Measurements from ENCODE around the gene TPM4. TPM values are rescaled to one million over a fixed set of nuclear protein-coding genes. Genes with fewer than 3 reads are reported as not detected.

The TPM4 gene
- total and polyA plus RNA-seq, 2 of the 13 experiments (the other 11 are each of a cell fraction or from before 2014, with no cell fraction given), result 180 to 188 TPM

DNA sequence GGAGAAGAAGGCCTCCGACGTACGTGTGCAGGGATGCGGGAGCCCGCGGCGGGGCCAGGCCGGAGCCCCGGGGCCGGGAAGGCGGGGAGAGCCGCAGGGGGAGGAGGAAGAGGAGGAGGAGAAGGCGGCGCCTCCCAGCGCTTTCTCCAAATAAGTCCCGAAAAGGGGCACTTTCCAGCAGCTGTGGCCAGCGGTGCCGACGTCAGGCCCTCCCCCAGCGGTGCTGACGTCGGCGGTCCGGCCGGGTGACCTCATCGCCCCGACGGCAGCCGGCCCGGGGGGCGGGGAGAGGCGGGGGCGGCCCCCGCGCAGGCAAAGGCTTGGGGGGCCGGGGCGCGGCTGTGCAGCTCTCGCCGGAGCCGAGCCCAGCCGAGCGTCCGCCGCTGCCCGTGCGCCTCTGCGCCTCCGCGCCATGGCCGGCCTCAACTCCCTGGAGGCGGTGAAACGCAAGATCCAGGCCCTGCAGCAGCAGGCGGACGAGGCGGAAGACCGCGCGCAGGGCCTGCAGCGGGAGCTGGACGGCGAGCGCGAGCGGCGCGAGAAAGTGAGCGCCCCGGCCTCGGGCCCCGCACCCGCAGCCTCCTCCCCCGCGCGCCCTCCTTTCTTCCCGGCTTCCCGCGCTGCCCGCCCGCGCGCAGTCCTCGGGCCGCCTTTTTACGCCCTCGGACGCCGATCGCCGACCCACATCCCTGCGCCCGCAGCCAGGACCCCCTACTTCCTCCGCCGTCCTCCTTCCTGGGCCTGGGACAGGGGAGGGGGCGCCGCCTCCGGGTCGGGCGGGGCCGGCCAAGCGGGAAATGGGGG, at the start of gene TPM4 (continued):
- TF ChIP-seq, protein P1, sequence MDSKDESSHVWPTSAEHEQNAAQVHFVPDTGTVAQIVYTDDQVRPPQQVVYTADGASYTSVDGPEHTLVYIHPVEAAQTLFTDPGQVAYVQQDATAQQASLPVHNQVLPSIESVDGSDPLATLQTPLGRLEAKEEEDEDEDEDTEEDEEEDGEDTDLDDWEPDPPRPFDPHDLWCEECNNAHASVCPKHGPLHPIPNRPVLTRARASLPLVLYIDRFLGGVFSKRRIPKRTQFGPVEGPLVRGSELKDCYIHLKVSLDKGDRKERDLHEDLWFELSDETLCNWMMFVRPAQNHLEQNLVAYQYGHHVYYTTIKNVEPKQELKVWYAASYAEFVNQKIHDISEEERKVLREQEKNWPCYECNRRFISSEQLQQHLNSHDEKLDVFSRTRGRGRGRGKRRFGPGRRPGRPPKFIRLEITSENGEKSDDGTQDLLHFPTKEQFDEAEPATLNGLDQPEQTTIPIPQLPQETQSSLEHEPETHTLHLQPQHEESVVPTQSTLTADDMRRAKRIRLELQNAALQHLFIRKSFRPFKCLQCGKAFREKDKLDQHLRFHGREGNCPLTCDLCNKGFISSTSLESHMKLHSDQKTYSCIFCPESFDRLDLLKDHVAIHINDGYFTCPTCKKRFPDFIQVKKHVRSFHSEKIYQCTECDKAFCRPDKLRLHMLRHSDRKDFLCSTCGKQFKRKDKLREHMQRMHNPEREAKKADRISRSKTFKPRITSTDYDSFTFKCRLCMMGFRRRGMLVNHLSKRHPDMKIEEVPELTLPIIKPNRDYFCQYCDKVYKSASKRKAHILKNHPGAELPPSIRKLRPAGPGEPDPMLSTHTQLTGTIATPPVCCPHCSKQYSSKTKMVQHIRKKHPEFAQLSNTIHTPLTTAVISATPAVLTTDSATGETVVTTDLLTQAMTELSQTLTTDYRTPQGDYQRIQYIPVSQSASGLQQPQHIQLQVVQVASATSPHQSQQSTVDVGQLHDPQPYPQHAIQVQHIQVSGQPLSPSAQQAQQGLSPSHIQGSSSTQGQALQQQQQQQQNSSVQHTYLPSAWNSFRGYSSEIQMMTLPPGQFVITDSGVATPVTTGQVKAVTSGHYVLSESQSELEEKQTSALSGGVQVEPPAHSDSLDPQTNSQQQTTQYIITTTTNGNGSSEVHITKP (CRISPR knock-in tag; IDR thresholded peaks at IDR 0.05; ENCODE audit: low read depth), result no peak
- TF ChIP-seq KLF9 (CRISPR knock-in tag; IDR thresholded peaks at IDR 0.05; ENCODE audit: low read depth), result no peak
- TF ChIP-seq ZNF251 (CRISPR knock-in tag; IDR thresholded peaks at IDR 0.05), result no peak
- TF ChIP-seq ZNF549 (CRISPR knock-in tag; IDR thresholded peaks at IDR 0.05), result no peak
- TF ChIP-seq ZNF552 (CRISPR knock-in tag; IDR thresholded peaks at IDR 0.05; ENCODE audit: borderline replicate concordance), result no peak
- TF ChIP-seq, protein P2, sequence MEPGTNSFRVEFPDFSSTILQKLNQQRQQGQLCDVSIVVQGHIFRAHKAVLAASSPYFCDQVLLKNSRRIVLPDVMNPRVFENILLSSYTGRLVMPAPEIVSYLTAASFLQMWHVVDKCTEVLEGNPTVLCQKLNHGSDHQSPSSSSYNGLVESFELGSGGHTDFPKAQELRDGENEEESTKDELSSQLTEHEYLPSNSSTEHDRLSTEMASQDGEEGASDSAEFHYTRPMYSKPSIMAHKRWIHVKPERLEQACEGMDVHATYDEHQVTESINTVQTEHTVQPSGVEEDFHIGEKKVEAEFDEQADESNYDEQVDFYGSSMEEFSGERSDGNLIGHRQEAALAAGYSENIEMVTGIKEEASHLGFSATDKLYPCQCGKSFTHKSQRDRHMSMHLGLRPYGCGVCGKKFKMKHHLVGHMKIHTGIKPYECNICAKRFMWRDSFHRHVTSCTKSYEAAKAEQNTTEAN (CRISPR knock-in tag; conservative IDR thresholded peaks at IDR 0.05), result no peak
- no peak for TF ChIP-seq ZKSCAN1 (IDR thresholded peaks at IDR 0.05; ENCODE audit: low read length)
- TF ChIP-seq, protein P3, sequence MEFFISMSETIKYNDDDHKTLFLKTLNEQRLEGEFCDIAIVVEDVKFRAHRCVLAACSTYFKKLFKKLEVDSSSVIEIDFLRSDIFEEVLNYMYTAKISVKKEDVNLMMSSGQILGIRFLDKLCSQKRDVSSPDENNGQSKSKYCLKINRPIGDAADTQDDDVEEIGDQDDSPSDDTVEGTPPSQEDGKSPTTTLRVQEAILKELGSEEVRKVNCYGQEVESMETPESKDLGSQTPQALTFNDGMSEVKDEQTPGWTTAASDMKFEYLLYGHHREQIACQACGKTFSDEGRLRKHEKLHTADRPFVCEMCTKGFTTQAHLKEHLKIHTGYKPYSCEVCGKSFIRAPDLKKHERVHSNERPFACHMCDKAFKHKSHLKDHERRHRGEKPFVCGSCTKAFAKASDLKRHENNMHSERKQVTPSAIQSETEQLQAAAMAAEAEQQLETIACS (CRISPR knock-in tag; IDR thresholded peaks at IDR 0.05), result 0 out of 2 replicates have a peak, but pooled peaks have one; percentile 16
- TF ChIP-seq RFXANK (CRISPR knock-in tag; IDR thresholded peaks at IDR 0.05), result no peak
- TF ChIP-seq, protein P4, sequence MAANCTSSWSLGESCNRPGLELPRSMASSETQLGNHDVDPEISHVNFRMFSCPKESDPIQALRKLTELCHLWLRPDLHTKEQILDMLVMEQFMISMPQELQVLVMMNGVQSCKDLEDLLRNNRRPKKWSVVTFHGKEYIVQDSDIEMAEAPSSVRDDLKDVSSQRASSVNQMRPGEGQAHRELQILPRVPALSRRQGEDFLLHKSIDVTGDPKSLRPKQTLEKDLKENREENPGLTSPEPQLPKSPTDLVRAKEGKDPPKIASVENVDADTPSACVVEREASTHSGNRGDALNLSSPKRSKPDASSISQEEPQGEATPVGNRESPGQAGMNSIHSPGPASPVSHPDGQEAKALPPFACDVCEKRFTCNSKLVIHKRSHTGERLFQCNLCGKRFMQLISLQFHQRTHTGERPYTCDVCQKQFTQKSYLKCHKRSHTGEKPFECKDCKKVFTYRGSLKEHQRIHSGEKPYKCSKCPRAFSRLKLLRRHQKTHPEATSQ (CRISPR knock-in tag; IDR thresholded peaks at IDR 0.05; ENCODE audit: borderline replicate concordance), result no peak
- 0 out of 2 replicates have a peak, but pooled peaks have one; percentile 58 for TF ChIP-seq ZNF776 (CRISPR knock-in tag; IDR thresholded peaks at IDR 0.05)
- no peak for TF ChIP-seq SETDB1 (CRISPR knock-in tag; IDR thresholded peaks at IDR 0.05; ENCODE audit: borderline replicate concordance)
- TF ChIP-seq, protein P5, sequence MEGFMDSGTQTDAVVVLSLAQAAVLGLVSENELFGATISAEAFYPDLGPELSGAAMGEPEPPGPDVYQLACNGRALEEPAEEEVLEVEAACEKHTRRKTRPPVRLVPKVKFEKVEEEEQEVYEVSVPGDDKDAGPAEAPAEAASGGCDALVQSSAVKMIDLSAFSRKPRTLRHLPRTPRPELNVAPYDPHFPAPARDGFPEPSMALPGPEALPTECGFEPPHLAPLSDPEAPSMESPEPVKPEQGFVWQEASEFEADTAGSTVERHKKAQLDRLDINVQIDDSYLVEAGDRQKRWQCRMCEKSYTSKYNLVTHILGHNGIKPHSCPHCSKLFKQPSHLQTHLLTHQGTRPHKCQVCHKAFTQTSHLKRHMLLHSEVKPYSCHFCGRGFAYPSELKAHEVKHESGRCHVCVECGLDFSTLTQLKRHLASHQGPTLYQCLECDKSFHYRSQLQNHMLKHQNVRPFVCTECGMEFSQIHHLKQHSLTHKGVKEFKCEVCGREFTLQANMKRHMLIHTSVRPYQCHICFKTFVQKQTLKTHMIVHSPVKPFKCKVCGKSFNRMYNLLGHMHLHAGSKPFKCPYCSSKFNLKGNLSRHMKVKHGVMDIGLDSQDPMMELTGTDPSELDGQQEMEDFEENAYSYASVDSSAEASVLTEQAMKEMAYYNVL (CRISPR knock-in tag; IDR thresholded peaks at IDR 0.05; ENCODE audit: borderline replicate concordance), result peak; percentile 37; the same call in 1 of the 2 replicates
- TF ChIP-seq, protein P6, sequence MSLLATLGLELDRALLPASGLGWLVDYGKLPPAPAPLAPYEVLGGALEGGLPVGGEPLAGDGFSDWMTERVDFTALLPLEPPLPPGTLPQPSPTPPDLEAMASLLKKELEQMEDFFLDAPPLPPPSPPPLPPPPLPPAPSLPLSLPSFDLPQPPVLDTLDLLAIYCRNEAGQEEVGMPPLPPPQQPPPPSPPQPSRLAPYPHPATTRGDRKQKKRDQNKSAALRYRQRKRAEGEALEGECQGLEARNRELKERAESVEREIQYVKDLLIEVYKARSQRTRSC (CRISPR knock-in tag; IDR thresholded peaks at IDR 0.05; ENCODE audit: low read depth), result no peak
- no peak for TF ChIP-seq SALL2 (CRISPR knock-in tag; IDR thresholded peaks at IDR 0.05)
- TF ChIP-seq ZNF878 (CRISPR knock-in tag; IDR thresholded peaks at IDR 0.05), result peak; percentile 86
- no peak for TF ChIP-seq NR2C2 (CRISPR knock-in tag; IDR thresholded peaks at IDR 0.05; ENCODE audit: borderline replicate concordance)

All from HepG2 (cell line).